ENCODE results near the gene KCNN1. TPM values are rescaled to one million over a fixed set of nuclear protein-coding genes. Genes with fewer than 3 reads are reported as not detected.
A peak's percentile ranks its signal among the peaks of the same experiment; 100 is the strongest.
"Not testable (repeated sequence)": the region's sequence is repeated elsewhere in the genome, so short reads cannot be mapped to it uniquely, and the experiment has no call there.

Gene KCNN1
- total RNA-seq, 1 donor from 2014 or later = 0.34 TPM

DNA sequence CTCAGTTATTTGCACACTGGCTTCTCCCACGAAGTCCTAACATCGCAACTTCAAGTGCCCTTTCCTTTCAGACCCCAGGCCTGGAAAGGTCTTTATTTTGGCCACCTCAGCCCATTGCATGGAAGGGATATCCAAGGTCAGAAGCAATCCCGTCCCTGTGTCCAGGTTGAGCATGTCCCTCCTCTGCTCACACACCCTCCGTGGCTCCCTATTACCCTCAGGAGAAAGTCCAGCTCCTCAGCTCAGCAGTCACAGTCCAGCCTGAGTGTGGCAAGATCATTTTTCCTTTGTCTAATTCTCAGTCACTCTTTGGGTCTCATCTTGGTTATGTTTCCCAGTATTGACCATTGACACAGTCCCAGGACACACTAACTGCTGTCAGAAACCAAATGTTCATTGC is 60.2 kb downstream of the KCNN1 start:
- no peak for DNase-seq (ENCODE audit: low spot score)

- no peak for DNase-seq (ENCODE audit: low spot score)
Measured at GRCh38 chr19:18029617-18030338, 62.9 kb downstream of the KCNN1 start.

- DNase-seq (ENCODE audit: low spot score) = not testable (repeated sequence)
Measured at GRCh38 chr19:18031401-18031800, 64.5 kb downstream of the KCNN1 start.

DNA sequence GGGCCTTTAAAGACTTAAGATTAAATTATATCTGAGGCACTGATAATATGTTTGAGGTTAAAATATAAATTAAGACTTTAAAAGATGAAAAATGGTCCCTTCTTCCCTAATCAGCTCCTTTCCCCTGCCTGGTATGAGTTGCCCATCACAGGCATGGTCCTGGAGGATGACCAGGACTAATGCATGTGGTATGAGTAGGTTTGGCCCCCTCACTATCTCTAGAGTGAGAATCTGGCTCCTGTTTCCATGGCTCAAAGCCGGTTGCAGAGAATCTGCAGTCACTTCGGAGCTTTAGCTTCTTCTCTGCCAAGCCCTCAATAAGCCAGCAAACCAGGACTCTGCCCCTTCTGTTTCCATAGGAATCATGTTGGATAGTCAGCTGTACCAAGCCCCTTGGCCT is 65.2 kb downstream of the KCNN1 start:
- DNase-seq (ENCODE audit: low spot score) = not testable (repeated sequence)

- no peak for DNase-seq (ENCODE audit: low spot score)
Measured at GRCh38 chr19:18041054-18041453, 74.1 kb downstream of the KCNN1 start.

GRCh38 chr19:18043676-18044075 is 76.8 kb downstream of the KCNN1 start:
- no peak for DNase-seq (ENCODE audit: low spot score)

- DNase-seq (ENCODE audit: low spot score) = peak; percentile 88
Measured at GRCh38 chr19:18044825-18045304, 78.0 kb downstream of the KCNN1 start.

DNA sequence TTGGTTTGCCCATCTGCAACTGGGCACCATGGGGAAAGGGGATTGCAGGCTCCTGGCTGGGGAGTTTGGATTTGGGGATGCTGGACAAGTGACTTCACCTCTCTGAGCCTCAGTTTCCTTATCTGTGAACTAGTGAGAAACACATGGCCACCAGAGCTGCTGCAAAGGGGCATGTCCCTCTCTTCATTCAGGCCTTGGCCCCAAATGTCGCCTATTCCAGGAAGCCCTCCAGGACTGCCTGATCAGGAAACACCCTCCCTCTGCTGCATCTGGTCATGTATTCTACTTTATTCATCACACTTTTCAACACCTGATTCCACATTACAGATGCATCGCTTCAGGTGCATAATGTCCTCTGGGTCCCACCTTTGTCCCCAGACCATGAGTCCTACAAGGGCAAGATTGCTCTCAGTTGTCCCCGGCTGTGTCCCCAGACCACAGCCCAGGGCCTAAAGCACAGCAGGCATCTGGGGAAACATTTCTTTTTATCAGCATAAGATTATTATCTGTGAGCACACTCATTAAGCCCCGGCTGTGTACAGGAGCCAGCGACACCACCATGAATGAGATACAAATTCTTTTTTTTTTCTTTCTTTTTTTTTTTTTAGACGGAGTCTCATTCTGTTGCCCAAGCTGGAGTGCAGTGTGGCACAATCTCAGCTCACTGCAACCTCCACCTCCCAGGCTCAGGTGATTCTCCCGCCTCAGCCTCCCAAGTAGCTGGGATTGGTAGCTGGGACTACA is 78.6 kb downstream of the KCNN1 start:
- DNase-seq (ENCODE audit: low spot score) = no peak

DNA sequence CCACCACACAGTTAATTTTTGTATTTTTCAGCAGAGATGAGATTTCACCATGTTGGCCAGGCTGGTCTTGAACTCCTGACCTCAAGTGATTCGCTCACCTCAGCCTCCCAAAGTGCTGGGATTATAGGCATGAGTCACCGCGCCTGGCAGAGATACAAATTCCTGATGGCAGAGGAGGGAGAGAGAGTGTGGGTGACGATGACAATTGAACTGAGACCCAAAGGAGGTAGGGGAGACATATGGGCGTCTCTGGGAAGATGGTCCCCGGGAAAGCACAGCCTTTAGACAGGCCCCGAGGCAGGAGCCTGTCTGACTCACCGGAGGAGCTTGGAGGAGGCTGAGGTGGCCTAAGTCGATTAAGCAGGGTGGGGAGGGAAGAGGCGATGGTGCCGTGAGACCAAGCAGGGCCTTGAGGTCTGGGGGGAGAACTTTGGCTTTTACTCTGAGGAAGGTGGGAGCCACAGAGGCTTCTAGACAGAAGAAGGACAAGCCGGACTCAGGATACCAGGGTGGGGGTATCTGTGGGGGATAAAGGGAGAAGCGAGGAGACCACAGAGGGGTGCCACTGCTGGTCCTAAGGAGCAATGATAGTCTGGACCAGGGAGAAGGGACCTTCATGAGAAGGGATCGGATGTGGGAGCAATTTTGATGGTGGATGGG is 79.3 kb downstream of the KCNN1 start:
- peak; percentile 65 for DNase-seq (ENCODE audit: low spot score)

DNA sequence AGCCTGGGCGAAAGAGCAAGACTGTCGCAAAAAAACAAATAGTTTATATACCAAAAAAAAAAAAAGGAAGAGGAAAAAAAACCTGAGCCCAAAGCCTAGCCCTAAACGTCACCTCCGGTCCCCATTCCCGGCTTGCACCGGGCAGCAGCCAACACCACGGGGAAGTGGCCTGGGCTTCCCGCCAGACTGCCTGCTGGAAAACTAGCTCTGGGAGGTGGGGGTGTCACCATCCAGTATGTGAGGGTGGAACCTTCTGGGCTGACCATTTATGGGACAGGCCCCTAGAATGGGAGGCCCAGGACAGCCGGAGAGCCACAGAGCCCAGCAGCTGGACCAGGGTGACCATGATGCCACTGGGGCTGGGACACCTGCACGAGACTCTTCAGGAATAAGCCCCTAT is 82.5 kb downstream of the KCNN1 start:
- DNase-seq (ENCODE audit: low spot score) = peak; percentile 90

Other genes starting within 250 kb of the KCNN1 start
- gene MAP1S, start 247.6 kb upstream of the KCNN1 start, total RNA-seq = 61.6 TPM
- gene FCHO1, start 215.6 kb upstream of the KCNN1 start, total RNA-seq = 4.8 TPM
- 88.2 TPM for gene B3GNT3, start 172.0 kb upstream of the KCNN1 start, total RNA-seq
- gene INSL3, start 145.6 kb upstream of the KCNN1 start, total RNA-seq = not detected
- gene JAK3, start 119.1 kb upstream of the KCNN1 start, total RNA-seq = 16.8 TPM
- gene RPL18A, start 107.2 kb upstream of the KCNN1 start, total RNA-seq = 2,079 TPM
- gene SLC5A5, start 95.2 kb upstream of the KCNN1 start, total RNA-seq = 0.13 TPM
- gene CCDC124, start 34.1 kb upstream of the KCNN1 start, total RNA-seq = 43.6 TPM
- gene ARRDC2, start 41.1 kb downstream of the KCNN1 start, total RNA-seq = 32.9 TPM
- 1.6 TPM for gene IL12RB1, start 119.8 kb downstream of the KCNN1 start, total RNA-seq
- gene MAST3, start 130.7 kb downstream of the KCNN1 start, total RNA-seq = 12.4 TPM
- 29.2 TPM for gene PIK3R2, start 186.1 kb downstream of the KCNN1 start, total RNA-seq
- 32.3 TPM for gene IFI30, start 206.7 kb downstream of the KCNN1 start, total RNA-seq
- gene MPV17L2, start 226.1 kb downstream of the KCNN1 start, total RNA-seq = 14.7 TPM
- gene RAB3A, start 236.9 kb downstream of the KCNN1 start, total RNA-seq = 6.1 TPM

All from ureter (tissue), 1 donor.